Measurements from ENCODE around the gene GOPC. TPM values are rescaled to one million over a fixed set of nuclear protein-coding genes. Genes with fewer than 3 reads are reported as not detected.
A peak's percentile ranks its signal among the peaks of the same experiment; 100 is the strongest.

Gene GOPC
- total RNA-seq, 1 donor = 81.6 TPM

GRCh38 chr6:117619178-117619577 lies 16.9 kb upstream of the GOPC start:
- DNase-seq (ENCODE audit: low read depth) = no peak
- no peak for TF ChIP-seq CTCF (IDR thresholded peaks at IDR 0.05; ENCODE audit: insufficient read depth, low read depth, low read length)
- H3K4me3 ChIP-seq (ENCODE audit: low read depth, low read length) = no peak overlapping the region

- no peak for DNase-seq (ENCODE audit: low read depth)
- TF ChIP-seq CTCF (IDR thresholded peaks at IDR 0.05; ENCODE audit: insufficient read depth, low read depth, low read length) = no peak
- no peak overlapping the region for H3K4me3 ChIP-seq (ENCODE audit: low read depth, low read length)
Observed at GRCh38 chr6:117617210-117618035, 15.1 kb upstream of the GOPC start.

- no peak for DNase-seq (ENCODE audit: low read depth)
- no peak for TF ChIP-seq CTCF (IDR thresholded peaks at IDR 0.05; ENCODE audit: insufficient read depth, low read depth, low read length)
- no peak overlapping the region for H3K4me3 ChIP-seq (ENCODE audit: low read depth, low read length)
Observed at GRCh38 chr6:117616391-117617209, 14.3 kb upstream of the GOPC start.

DNA sequence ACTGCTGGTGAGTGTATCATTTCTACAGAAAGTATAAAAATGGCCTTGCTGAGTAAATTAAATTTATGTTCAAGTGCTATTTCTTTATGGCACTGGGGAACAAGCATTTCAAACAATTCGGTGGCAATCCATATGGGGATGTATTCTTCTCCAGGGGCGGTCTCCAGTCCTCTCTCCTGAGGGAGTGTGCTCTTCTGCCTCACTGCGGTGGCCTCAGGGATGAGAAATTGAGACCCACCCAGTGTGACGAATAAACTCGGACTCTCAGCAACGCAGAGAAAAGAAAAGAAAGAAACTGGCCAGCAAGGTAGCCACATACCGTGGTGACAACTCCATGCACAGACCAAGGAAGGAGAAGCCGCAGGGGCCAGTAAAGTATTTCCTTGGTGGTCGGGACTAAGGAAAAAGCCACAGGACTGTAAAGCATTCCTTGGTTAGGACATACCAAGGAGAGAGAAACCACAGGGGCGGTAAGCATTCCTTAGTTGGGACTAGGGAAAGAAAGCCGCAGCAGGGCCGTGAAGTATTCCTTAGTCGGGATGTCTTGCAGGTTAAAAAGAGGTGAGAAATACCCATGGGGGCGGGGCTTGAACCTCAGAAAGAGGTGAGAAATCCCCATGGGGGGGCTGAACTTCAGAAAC lies 13.6 kb upstream of the GOPC start:
- TF ChIP-seq CTCF (IDR thresholded peaks at IDR 0.05; ENCODE audit: insufficient read depth, low read depth, low read length) = no peak
- H3K4me3 ChIP-seq (ENCODE audit: low read depth, low read length) = no peak overlapping the region
- peak; percentile 49 for DNase-seq (ENCODE audit: low read depth)

- TF ChIP-seq CTCF (IDR thresholded peaks at IDR 0.05; ENCODE audit: insufficient read depth, low read depth, low read length) = no peak
- DNase-seq (ENCODE audit: low read depth) = no peak
- no peak overlapping the region for H3K4me3 ChIP-seq (ENCODE audit: low read depth, low read length)
Observed at GRCh38 chr6:117613920-117614560, 11.7 kb upstream of the GOPC start.

DNA sequence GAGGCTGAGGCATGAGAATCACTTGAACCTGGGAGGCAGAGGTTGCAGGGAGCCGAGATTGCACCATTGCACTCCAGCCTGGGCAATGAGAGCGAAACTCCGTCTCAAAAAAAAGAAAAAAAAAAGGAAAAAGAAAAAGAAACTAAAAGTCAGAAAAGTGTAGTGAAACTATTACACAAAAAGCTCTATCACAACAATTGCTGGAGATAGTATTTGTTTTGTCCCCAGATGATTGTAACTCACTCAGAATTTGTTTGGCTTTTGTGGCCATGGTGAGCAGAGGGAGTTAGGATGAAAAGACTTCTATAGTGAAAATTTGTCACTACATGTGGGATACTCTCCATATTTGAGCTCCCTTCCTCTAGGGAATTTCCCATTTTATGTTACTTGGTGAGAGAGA lies 5.2 kb upstream of the GOPC start:
- no peak for TF ChIP-seq CTCF (IDR thresholded peaks at IDR 0.05; ENCODE audit: insufficient read depth, low read depth, low read length)
- H3K4me3 ChIP-seq (ENCODE audit: low read depth, low read length) = no peak overlapping the region
- no peak for DNase-seq (ENCODE audit: low read depth)
